ENCODE measurements around the gene ALAS1. TPM values are rescaled to one million over a fixed set of nuclear protein-coding genes. Genes with fewer than 3 reads are reported as not detected.

ALAS1 gene
- total and polyA plus RNA-seq, 9 of the 15 experiments (the other 6 are each of a cell fraction or from before 2014, with no cell fraction given): 21.4 to 49.5 (median 34.4) TPM

DNA sequence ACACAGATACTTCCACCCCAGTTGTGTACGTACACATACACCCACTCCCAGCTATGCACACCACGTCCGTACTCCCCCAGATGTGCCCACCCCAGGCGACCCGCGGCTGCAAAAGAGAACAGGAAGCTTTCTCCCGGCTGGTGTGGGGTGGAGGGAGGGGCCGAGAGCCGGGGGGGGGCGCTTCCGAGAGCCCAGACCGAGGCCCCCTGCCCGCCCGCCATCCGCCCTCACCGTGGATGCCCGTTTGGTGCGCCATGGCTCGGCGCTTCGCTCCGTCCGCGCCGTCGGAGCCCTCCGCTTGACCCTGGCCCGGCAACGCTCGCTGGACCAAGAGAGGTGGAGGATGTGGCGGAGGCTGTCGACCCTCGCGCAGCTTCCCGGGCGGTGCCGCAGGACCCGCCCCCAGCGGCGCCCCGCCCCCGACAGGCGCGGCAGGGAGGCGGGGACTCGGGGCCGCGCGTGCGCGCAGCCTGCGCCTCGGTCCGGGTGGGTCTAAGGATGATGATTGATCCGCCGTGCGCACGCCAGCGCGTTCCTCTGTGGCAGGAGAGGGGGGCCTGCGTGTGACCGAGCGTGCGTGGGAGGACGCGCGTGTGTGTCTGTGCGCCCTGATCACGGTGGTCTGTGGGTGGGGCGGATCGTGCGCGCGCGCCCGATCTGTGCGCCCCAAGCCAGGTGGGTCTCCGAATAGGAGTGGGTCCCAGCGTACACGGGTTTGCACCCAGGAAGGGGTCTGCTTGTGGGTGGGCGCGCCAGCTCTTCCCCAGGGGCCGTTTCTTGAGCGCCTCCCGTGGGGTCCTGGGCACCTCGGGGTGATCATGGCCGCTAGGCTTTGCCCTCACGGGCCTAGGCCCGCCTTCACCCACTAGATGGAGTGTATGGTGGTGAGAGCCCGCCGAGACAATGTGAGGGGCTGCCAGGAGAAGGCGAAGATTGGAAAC is 41.1 kb downstream of the ALAS1 start, which contains the start of gene TWF2 (continued):
- TF ChIP-seq, protein P1, sequence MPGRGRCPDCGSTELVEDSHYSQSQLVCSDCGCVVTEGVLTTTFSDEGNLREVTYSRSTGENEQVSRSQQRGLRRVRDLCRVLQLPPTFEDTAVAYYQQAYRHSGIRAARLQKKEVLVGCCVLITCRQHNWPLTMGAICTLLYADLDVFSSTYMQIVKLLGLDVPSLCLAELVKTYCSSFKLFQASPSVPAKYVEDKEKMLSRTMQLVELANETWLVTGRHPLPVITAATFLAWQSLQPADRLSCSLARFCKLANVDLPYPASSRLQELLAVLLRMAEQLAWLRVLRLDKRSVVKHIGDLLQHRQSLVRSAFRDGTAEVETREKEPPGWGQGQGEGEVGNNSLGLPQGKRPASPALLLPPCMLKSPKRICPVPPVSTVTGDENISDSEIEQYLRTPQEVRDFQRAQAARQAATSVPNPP (IDR thresholded peaks at IDR 0.05; ENCODE audit: borderline replicate concordance, insufficient read depth, insufficient read length): no peak
- TF ChIP-seq ZNF561 (CRISPR knock-in tag; conservative IDR thresholded peaks at IDR 0.05): no peak
- no peak for TF ChIP-seq HDAC6 (IDR thresholded peaks at IDR 0.05; ENCODE audit: low read depth, low read length)
- TF ChIP-seq OTX1 (CRISPR knock-in tag; IDR thresholded peaks at IDR 0.05): no peak
- TF ChIP-seq, protein P2, sequence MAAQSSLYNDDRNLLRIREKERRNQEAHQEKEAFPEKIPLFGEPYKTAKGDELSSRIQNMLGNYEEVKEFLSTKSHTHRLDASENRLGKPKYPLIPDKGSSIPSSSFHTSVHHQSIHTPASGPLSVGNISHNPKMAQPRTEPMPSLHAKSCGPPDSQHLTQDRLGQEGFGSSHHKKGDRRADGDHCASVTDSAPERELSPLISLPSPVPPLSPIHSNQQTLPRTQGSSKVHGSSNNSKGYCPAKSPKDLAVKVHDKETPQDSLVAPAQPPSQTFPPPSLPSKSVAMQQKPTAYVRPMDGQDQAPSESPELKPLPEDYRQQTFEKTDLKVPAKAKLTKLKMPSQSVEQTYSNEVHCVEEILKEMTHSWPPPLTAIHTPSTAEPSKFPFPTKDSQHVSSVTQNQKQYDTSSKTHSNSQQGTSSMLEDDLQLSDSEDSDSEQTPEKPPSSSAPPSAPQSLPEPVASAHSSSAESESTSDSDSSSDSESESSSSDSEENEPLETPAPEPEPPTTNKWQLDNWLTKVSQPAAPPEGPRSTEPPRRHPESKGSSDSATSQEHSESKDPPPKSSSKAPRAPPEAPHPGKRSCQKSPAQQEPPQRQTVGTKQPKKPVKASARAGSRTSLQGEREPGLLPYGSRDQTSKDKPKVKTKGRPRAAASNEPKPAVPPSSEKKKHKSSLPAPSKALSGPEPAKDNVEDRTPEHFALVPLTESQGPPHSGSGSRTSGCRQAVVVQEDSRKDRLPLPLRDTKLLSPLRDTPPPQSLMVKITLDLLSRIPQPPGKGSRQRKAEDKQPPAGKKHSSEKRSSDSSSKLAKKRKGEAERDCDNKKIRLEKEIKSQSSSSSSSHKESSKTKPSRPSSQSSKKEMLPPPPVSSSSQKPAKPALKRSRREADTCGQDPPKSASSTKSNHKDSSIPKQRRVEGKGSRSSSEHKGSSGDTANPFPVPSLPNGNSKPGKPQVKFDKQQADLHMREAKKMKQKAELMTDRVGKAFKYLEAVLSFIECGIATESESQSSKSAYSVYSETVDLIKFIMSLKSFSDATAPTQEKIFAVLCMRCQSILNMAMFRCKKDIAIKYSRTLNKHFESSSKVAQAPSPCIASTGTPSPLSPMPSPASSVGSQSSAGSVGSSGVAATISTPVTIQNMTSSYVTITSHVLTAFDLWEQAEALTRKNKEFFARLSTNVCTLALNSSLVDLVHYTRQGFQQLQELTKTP (IDR thresholded peaks at IDR 0.05; ENCODE audit: low read depth in 1 of 2, partially characterized antibody in 2 of 2): no peak
- no peak for TF ChIP-seq ERF (CRISPR knock-in tag; IDR thresholded peaks at IDR 0.05)

All from K562 (cell line).